Activated naive CD8-positive, alpha-beta T cell treated with anti-CD3 and anti-CD28 coated beads, Interleukin-2, amount 50 U/mL, for 24 hours (primary cell): ENCODE measurements around the gene TOX4.

ENCODE experiments used
- ATAC-seq: fragments of 150-1000 bp; cut with Tn5 transposase; one replicate; pipeline ENCODE4 v1.10.0; 2021
- DNase-seq: peaks from one replicate; pipeline ENCODE4 v3.0.0; 2021
- H3K27ac Mint-ChIP-seq: one replicate; pipeline ENCODE4 v1.8.0; 2021; ENCODE audit warnings: mild to moderate bottlenecking, mixed read lengths
- H3K27me3 Mint-ChIP-seq: one replicate; pipeline ENCODE4 v1.8.0; 2021; ENCODE audit warnings: mixed read lengths
- H3K36me3 Mint-ChIP-seq: one replicate; pipeline ENCODE4 v1.8.0; 2021; ENCODE audit warnings: low read depth, mixed read lengths
- H3K4me1 Mint-ChIP-seq: one replicate; pipeline ENCODE4 v1.8.0; 2021; ENCODE audit warnings: mixed read lengths
- H3K4me3 Mint-ChIP-seq: one replicate; pipeline ENCODE4 v1.8.0; 2021; ENCODE audit warnings: mild to moderate bottlenecking, moderate library complexity, mixed read lengths
- H3K9me3 Mint-ChIP-seq: one replicate; pipeline ENCODE4 v1.8.0; 2021; ENCODE audit warnings: mixed read lengths

TOX4 gene

GRCh38 chr14:21520767-21521166 is 43.8 kb downstream of the TOX4 start:
- ATAC-seq (no peak), DNase-seq (no peak)
- H3K27ac Mint-ChIP-seq: no peak overlapping the region
- H3K4me1 Mint-ChIP-seq: peaks cover 5% of the 10 kb centered on the region
- no peak overlapping the region for H3K4me3 Mint-ChIP-seq
- no peaks in the 10 kb centered on the region for H3K27me3 Mint-ChIP-seq
- no peaks in the 10 kb centered on the region for H3K9me3 Mint-ChIP-seq
- no peaks in the 10 kb centered on the region for H3K36me3 Mint-ChIP-seq

- Mint-ChIP-seq H3K9me3 (no peaks in the 10 kb centered on the region), H3K36me3 (no peaks in the 10 kb centered on the region), H3K4me1 (peaks cover 6% of the 10 kb centered on the region), H3K4me3 (no peak overlapping the region), H3K27ac (no peak overlapping the region), H3K27me3 (no peaks in the 10 kb centered on the region)
- no peak for DNase-seq
- no peak for ATAC-seq
These were observed 44.5 kb downstream of the TOX4 start for GRCh38 chr14:21521501-21521900.

- Mint-ChIP-seq H3K27ac (no peak overlapping the region), H3K36me3 (no peaks in the 10 kb centered on the region), H3K9me3 (no peaks in the 10 kb centered on the region), H3K4me3 (no peak overlapping the region), H3K4me1 (peaks cover 16% of the 10 kb centered on the region), H3K27me3 (no peaks in the 10 kb centered on the region)
- DNase-seq: no peak
- ATAC-seq: no peak
These were observed 46.2 kb downstream of the TOX4 start for GRCh38 chr14:21523203-21523602.

GRCh38 chr14:21524575-21525490 is 47.8 kb downstream of the TOX4 start:
- Mint-ChIP-seq H3K4me3 (peak overlapping the region; percentile 69), H3K36me3 (no peaks in the 10 kb centered on the region), H3K27me3 (no peaks in the 10 kb centered on the region), H3K4me1 (peaks cover 18% of the 10 kb centered on the region), H3K9me3 (no peaks in the 10 kb centered on the region), H3K27ac (peak overlapping the region; percentile 78)
- ATAC-seq (no peak), DNase-seq (no peak)

GRCh38 chr14:21525571-21525961 is 48.6 kb downstream of the TOX4 start:
- peak overlapping the region; percentile 78 for H3K27ac Mint-ChIP-seq
- peaks cover 16% of the 10 kb centered on the region for H3K4me1 Mint-ChIP-seq
- DNase-seq: no peak
- ATAC-seq: no peak
- H3K9me3 Mint-ChIP-seq: no peaks in the 10 kb centered on the region
- peak overlapping the region; percentile 69 for H3K4me3 Mint-ChIP-seq
- no peaks in the 10 kb centered on the region for H3K27me3 Mint-ChIP-seq
- H3K36me3 Mint-ChIP-seq: no peaks in the 10 kb centered on the region

GRCh38 chr14:21525962-21526671 is 49.1 kb downstream of the TOX4 start, which contains the start of gene SALL2:
SALL2 (minus strand) TSS chr14:21526346; CDS start chr14:21526127, 219 bp downstream.
- DNase-seq (peak; percentile 76), ATAC-seq (peak; percentile 77)
- H3K4me3 Mint-ChIP-seq: peak within 1 kb of the TSS; percentile 69
- no peaks in the 10 kb centered on the region for H3K36me3 Mint-ChIP-seq
- H3K9me3 Mint-ChIP-seq: no peaks in the 10 kb centered on the region
- H3K4me1 Mint-ChIP-seq: peaks cover 16% of the 10 kb centered on the region
- peaks cover 2% of the 10 kb centered on the region for H3K27me3 Mint-ChIP-seq
- H3K27ac Mint-ChIP-seq: peak within 1 kb of the TSS; percentile 78

- Mint-ChIP-seq H3K27ac (peak overlapping the region; percentile 14), H3K27me3 (peaks cover 2% of the 10 kb centered on the region)
- no peak for DNase-seq
These were observed 49.8 kb downstream of the TOX4 start for GRCh38 chr14:21526672-21527317.

GRCh38 chr14:21527318-21527679 is 50.3 kb downstream of the TOX4 start:
- peaks cover 16% of the 10 kb centered on the region for H3K4me1 Mint-ChIP-seq
- no peaks in the 10 kb centered on the region for H3K36me3 Mint-ChIP-seq
- no peak for ATAC-seq
- H3K9me3 Mint-ChIP-seq: no peaks in the 10 kb centered on the region
- H3K27me3 Mint-ChIP-seq: peaks cover 2% of the 10 kb centered on the region
- peak overlapping the region; percentile 69 for H3K4me3 Mint-ChIP-seq
- H3K27ac Mint-ChIP-seq: peak overlapping the region; percentile 14
- no peak for DNase-seq

More at GRCh38 chr14:21526672-21527317, 49.8 kb downstream of the TOX4 start:
- no peak for ATAC-seq
- Mint-ChIP-seq H3K9me3 (no peaks in the 10 kb centered on the region), H3K36me3 (no peaks in the 10 kb centered on the region), H3K4me1 (peaks cover 16% of the 10 kb centered on the region), H3K4me3 (peak overlapping the region; percentile 69)

- H3K4me1 Mint-ChIP-seq: peaks cover 16% of the 10 kb centered on the region
- H3K27ac Mint-ChIP-seq: no peak overlapping the region
- peaks cover 5% of the 10 kb centered on the region for H3K27me3 Mint-ChIP-seq
- H3K36me3 Mint-ChIP-seq: no peaks in the 10 kb centered on the region
- no peak overlapping the region for H3K4me3 Mint-ChIP-seq
- no peak for ATAC-seq
- no peaks in the 10 kb centered on the region for H3K9me3 Mint-ChIP-seq
- DNase-seq: no peak
These were observed 51.7 kb downstream of the TOX4 start for GRCh38 chr14:21528381-21529348.

- no peaks in the 10 kb centered on the region for H3K9me3 Mint-ChIP-seq
- no peak overlapping the region for H3K4me3 Mint-ChIP-seq
- peaks cover 16% of the 10 kb centered on the region for H3K4me1 Mint-ChIP-seq
- DNase-seq (no peak), ATAC-seq (no peak)
- no peak overlapping the region for H3K27ac Mint-ChIP-seq
- H3K36me3 Mint-ChIP-seq: no peaks in the 10 kb centered on the region
- H3K27me3 Mint-ChIP-seq: peaks cover 10% of the 10 kb centered on the region
These were observed 52.5 kb downstream of the TOX4 start for GRCh38 chr14:21529515-21529914.

- Mint-ChIP-seq H3K27ac (no peak overlapping the region), H3K4me1 (peaks cover 9% of the 10 kb centered on the region), H3K9me3 (no peaks in the 10 kb centered on the region), H3K36me3 (no peaks in the 10 kb centered on the region), H3K4me3 (no peak overlapping the region), H3K27me3 (peaks cover 41% of the 10 kb centered on the region)
- ATAC-seq: no peak
- no peak for DNase-seq
These were observed 56.3 kb downstream of the TOX4 start for GRCh38 chr14:21533294-21533693.

GRCh38 chr14:21534576-21534975 is 57.6 kb downstream of the TOX4 start:
- no peak overlapping the region for H3K27ac Mint-ChIP-seq
- ATAC-seq (no peak), DNase-seq (no peak)
- H3K4me3 Mint-ChIP-seq: no peak overlapping the region
- peaks cover 8% of the 10 kb centered on the region for H3K4me1 Mint-ChIP-seq
- H3K9me3 Mint-ChIP-seq: no peaks in the 10 kb centered on the region
- H3K27me3 Mint-ChIP-seq: peaks cover 53% of the 10 kb centered on the region
- no peaks in the 10 kb centered on the region for H3K36me3 Mint-ChIP-seq

- H3K27ac Mint-ChIP-seq: no peak overlapping the region
- ATAC-seq (no peak), DNase-seq (no peak)
- no peaks in the 10 kb centered on the region for H3K36me3 Mint-ChIP-seq
- no peaks in the 10 kb centered on the region for H3K9me3 Mint-ChIP-seq
- H3K4me1 Mint-ChIP-seq: peaks cover 8% of the 10 kb centered on the region
- peaks cover 55% of the 10 kb centered on the region for H3K27me3 Mint-ChIP-seq
- no peak overlapping the region for H3K4me3 Mint-ChIP-seq
These were observed 58.8 kb downstream of the TOX4 start for GRCh38 chr14:21535545-21536417.
